ENCODE data around the gene ACTR6. TPM values are rescaled to one million over a fixed set of nuclear protein-coding genes. Genes with fewer than 3 reads are reported as not detected.

Gene ACTR6
- total RNA-seq, 3 donors from 2014 or later, result 20.4 to 26.5 (median 21.4) TPM

- Histone ChIP-seq H3K4me3 (no peak overlapping the region), H3K9me3 (no peaks in the 10 kb centered on the region), H3K36me3 (ENCODE audit: low read depth) (no peaks in the 10 kb centered on the region), H3K4me1 (ENCODE audit: low read depth) (no peaks in the 10 kb centered on the region)
- intact Hi-C loops (cut with DNase I, micrococcal nuclease), result no loop called here
- TF ChIP-seq CTCF (IDR thresholded peaks at IDR 0.05), result no peak
- ATAC-seq (no peak), DNase-seq (no peak)
Measured at GRCh38 chr12:100208834-100209233, 8.2 kb downstream of the ACTR6 start.

GRCh38 chr12:100211698-100212097 is 11.1 kb downstream of the ACTR6 start:
- H3K4me1 ChIP-seq (ENCODE audit: low read depth), result peaks cover 5% of the 10 kb centered on the region
- TF ChIP-seq CTCF (IDR thresholded peaks at IDR 0.05), result no peak
- DNase-seq, result no peak
- intact Hi-C loops (cut with DNase I, micrococcal nuclease), result no loop called here
- H3K36me3 ChIP-seq (ENCODE audit: low read depth), result no peaks in the 10 kb centered on the region
- H3K4me3 ChIP-seq, result no peak overlapping the region
- no peak for ATAC-seq
- H3K9me3 ChIP-seq, result no peaks in the 10 kb centered on the region

GRCh38 chr12:100213016-100213891 is 12.6 kb downstream of the ACTR6 start:
- no peaks in the 10 kb centered on the region for H3K9me3 ChIP-seq
- no peaks in the 10 kb centered on the region for H3K36me3 ChIP-seq (ENCODE audit: low read depth)
- no peak for ATAC-seq
- intact Hi-C loops (cut with DNase I, micrococcal nuclease), result no loop called here
- H3K4me3 ChIP-seq, result no peak overlapping the region
- TF ChIP-seq CTCF (IDR thresholded peaks at IDR 0.05), result no peak
- no peak for DNase-seq
- peaks cover 5% of the 10 kb centered on the region for H3K4me1 ChIP-seq (ENCODE audit: low read depth)

- no peaks in the 10 kb centered on the region for H3K9me3 ChIP-seq
- DNase-seq (no peak), ATAC-seq (no peak)
- no peak for TF ChIP-seq CTCF (IDR thresholded peaks at IDR 0.05)
- no peak overlapping the region for H3K4me3 ChIP-seq
- H3K4me1 ChIP-seq (ENCODE audit: low read depth), result peaks cover 5% of the 10 kb centered on the region
- intact Hi-C loops (cut with DNase I, micrococcal nuclease), result no loop called here
- H3K36me3 ChIP-seq (ENCODE audit: low read depth), result no peaks in the 10 kb centered on the region
Measured at GRCh38 chr12:100214518-100214917, 13.9 kb downstream of the ACTR6 start.

- H3K4me3 ChIP-seq, result no peak overlapping the region
- ATAC-seq (peak; percentile 66), DNase-seq (no peak)
- no peaks in the 10 kb centered on the region for H3K36me3 ChIP-seq (ENCODE audit: low read depth)
- H3K4me1 ChIP-seq (ENCODE audit: low read depth), result peaks cover 5% of the 10 kb centered on the region
- TF ChIP-seq CTCF (IDR thresholded peaks at IDR 0.05), result no peak
- intact Hi-C loops (cut with DNase I, micrococcal nuclease), result no loop called here
- H3K9me3 ChIP-seq, result no peaks in the 10 kb centered on the region
Measured at GRCh38 chr12:100215209-100215608, 14.6 kb downstream of the ACTR6 start.
